ENCODE measurements around the gene SRPX.

The SRPX gene

GRCh38 chrX:38224160-38224559 is 3.5 kb upstream of the SRPX start:
- H3K27ac ChIP-seq, result no peak overlapping the region
- no peak for TF ChIP-seq ZFX (IDR thresholded peaks at IDR 0.05; ENCODE audit: borderline replicate concordance)
- TF ChIP-seq CTCF (IDR thresholded peaks at IDR 0.05), result no peak

DNA sequence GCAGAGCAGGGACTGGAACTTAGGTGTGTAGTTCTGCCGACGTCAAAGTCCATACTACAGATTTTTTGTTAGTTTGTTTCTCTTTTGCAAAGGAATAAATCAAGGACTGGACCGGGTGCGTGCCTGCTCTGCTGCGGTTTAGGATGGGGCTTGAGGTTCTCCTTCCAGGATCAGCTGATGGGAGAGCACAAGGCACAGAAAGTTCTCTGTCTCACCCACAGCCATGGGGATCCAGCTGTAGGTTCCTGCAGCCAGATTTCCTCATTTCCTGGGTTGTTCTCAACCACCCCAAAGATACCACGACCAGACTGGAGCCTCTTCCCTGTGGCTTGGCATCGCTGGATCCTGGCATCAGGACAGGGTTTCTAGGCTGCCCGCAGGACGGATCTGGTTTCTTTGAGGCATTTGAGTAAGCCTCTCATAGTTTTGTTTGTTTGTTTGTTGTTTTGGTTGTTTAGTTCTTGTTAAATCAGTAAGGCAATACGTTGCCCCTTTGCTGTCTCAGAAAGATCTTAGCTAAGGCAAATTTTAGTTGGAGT is 789 bp upstream of the SRPX start:
- H3K27ac ChIP-seq, result no peak overlapping the region
- TF ChIP-seq ZFX (IDR thresholded peaks at IDR 0.05; ENCODE audit: borderline replicate concordance) (no peak), CTCF (IDR thresholded peaks at IDR 0.05) (no peak)

GRCh38 chrX:38220024-38220414 is 652 bp downstream of the SRPX start:
- TF ChIP-seq ZFX (IDR thresholded peaks at IDR 0.05; ENCODE audit: borderline replicate concordance) (no peak), CTCF (IDR thresholded peaks at IDR 0.05) (peak; percentile 40)
- no peak overlapping the region for H3K27ac ChIP-seq

GRCh38 chrX:38216642-38217041 is 4.0 kb downstream of the SRPX start:
- no peak overlapping the region for H3K27ac ChIP-seq
- TF ChIP-seq CTCF (IDR thresholded peaks at IDR 0.05), result no peak

GRCh38 chrX:38214551-38215531 is 5.8 kb downstream of the SRPX start:
- no peak overlapping the region for H3K27ac ChIP-seq

GRCh38 chrX:38214044-38214443 is 6.6 kb downstream of the SRPX start:
- no peak overlapping the region for H3K27ac ChIP-seq

More at GRCh38 chrX:38214551-38215531, 5.8 kb downstream of the SRPX start:
- TF ChIP-seq CTCF (IDR thresholded peaks at IDR 0.05) (no peak), ZFX (IDR thresholded peaks at IDR 0.05; ENCODE audit: borderline replicate concordance) (no peak)

More at GRCh38 chrX:38214044-38214443, 6.6 kb downstream of the SRPX start:
- TF ChIP-seq ZFX (IDR thresholded peaks at IDR 0.05; ENCODE audit: borderline replicate concordance), result no peak
- no peak for TF ChIP-seq CTCF (IDR thresholded peaks at IDR 0.05)
